Measurements from ENCODE around the gene PLPPR1. TPM values are rescaled to one million over a fixed set of nuclear protein-coding genes. Genes with fewer than 3 reads are reported as not detected.
"Not testable (repeated sequence)": the region's sequence is repeated elsewhere in the genome, so short reads cannot be mapped to it uniquely, and the experiment has no call there.

The PLPPR1 gene
- total RNA-seq, 4 donors from 2014 or later = 0.27 to 0.42 TPM; not detected in 2

GRCh38 chr9:101275769-101276250, 247.3 kb downstream of the PLPPR1 start:
- WGBS, 2 donors (ENCODE audit: low coverage in 1 of 2) = 73 to 74% methylated on average over 6 of the region's 6 CpGs
- Histone ChIP-seq H3K27me3 (peaks cover 16% of the 10 kb centered on the region), H3K27ac (no peak overlapping the region), H3K9me3 (peaks cover 0 to 10% (median 0%) of the 10 kb centered on the region in 3 donors), H3K36me3 (no peaks in the 10 kb centered on the region), H3K4me1 (no peaks in the 10 kb centered on the region), H3K4me3 (no peak overlapping the region)
- TF ChIP-seq EP300 (IDR thresholded peaks at IDR 0.05) (no peak), POLR2A (IDR thresholded peaks at IDR 0.05) (no peak), POLR2AphosphoS5 (IDR thresholded peaks at IDR 0.05) (no peak)
- TF ChIP-seq, protein P1, sequence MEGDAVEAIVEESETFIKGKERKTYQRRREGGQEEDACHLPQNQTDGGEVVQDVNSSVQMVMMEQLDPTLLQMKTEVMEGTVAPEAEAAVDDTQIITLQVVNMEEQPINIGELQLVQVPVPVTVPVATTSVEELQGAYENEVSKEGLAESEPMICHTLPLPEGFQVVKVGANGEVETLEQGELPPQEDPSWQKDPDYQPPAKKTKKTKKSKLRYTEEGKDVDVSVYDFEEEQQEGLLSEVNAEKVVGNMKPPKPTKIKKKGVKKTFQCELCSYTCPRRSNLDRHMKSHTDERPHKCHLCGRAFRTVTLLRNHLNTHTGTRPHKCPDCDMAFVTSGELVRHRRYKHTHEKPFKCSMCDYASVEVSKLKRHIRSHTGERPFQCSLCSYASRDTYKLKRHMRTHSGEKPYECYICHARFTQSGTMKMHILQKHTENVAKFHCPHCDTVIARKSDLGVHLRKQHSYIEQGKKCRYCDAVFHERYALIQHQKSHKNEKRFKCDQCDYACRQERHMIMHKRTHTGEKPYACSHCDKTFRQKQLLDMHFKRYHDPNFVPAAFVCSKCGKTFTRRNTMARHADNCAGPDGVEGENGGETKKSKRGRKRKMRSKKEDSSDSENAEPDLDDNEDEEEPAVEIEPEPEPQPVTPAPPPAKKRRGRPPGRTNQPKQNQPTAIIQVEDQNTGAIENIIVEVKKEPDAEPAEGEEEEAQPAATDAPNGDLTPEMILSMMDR (IDR thresholded peaks at IDR 0.05) = no peak
- no peak for ATAC-seq

DNA sequence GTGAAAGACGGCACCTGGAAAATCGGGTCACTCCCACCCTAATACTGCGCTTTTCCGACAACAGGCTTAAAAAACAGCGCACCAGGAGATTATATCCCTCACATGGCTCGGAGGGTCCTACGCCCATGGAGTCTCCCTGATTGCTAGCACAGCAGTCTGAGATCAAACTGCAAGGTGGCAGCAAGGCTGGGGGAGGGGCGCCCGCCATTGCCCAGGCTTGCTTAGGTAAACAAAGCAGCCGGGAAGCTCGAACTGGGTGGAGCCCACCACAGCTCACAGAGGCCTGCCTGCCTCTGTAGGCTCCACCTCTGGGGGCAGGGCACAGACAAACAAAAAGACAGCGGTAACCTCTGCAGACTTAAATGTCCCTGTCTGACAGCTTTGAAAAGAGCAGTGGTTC, 262.5 kb downstream of the PLPPR1 start:
- not testable (repeated sequence) for H3K4me1 ChIP-seq, ATAC-seq, H3K4me3 ChIP-seq, H3K27ac ChIP-seq, H3K27me3 ChIP-seq, H3K9me3 ChIP-seq, H3K36me3 ChIP-seq
- WGBS, 2 donors (ENCODE audit: low coverage in 1 of 2) = 94% methylated on average over 4 of the region's 12 CpGs; no CpG with 5 or more reads in 1 of the 2 donors

- Histone ChIP-seq H3K4me1 (no peaks in the 10 kb centered on the region), H3K27ac (no peak overlapping the region), H3K27me3 (no peaks in the 10 kb centered on the region), H3K36me3 (no peaks in the 10 kb centered on the region), H3K4me3 (no peak overlapping the region), H3K9me3 (no peaks in the 10 kb centered on the region)
- TF ChIP-seq, protein P1 (IDR thresholded peaks at IDR 0.05) = no peak
- TF ChIP-seq EP300 (IDR thresholded peaks at IDR 0.05) (no peak), POLR2AphosphoS5 (IDR thresholded peaks at IDR 0.05) (no peak), POLR2A (IDR thresholded peaks at IDR 0.05) (no peak)
- no peak for ATAC-seq
Observed at GRCh38 chr9:101299901-101300300, 271.4 kb downstream of the PLPPR1 start.

DNA sequence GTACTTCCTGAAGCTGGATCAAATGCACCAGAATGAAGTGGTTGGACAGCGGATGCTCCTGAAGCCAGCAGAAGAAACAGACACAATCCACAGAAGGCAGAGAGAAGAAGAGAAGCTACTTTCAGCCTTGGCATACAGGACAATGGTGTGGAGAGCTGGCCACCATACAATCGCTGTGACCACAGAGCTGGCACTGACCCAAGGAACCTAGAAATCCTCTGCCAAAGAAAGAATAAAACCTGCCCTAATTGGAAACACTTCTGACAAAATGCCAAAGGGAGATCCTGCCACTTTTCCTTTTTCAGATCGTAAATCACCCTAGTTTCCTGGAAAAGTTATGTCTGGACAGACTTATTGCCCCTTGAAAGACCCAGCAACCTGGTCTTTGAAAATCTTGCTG, 278.5 kb downstream of the PLPPR1 start:
- ATAC-seq = no peak

DNA sequence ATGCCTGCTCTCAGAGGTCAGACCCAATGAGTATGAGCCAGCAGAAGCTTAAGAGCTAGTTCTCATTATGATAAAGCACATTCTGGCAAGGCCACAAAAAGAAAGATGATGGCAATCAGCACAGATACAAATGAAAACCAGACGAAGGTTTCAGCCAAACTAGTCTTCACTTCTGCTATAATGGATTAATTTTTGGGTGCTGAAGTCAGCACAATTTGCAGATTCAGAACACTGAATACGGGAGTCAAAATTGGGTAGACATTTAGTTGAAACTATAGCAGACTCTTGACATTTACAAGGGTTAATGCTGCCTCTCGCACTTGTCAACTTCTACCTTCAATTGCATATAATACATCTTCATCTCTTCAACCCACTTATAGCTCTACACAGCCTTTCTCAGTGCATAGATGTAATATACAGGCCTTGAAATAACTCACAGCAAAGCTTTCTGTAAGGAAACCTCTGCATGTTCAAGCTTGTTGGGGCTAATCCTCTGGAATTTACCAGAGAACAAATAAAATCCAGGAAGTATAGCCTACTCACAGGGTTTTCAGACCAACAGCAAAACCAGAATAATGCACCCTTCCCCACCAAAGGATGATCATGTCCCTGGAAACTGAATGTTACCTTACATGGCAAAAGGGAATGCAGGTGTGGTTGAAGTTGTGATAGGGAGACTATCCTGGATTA, 279.1 kb downstream of the PLPPR1 start:
- Histone ChIP-seq H3K9me3 (no peaks in the 10 kb centered on the region), H3K4me1 (no peaks in the 10 kb centered on the region), H3K4me3 (no peak overlapping the region), H3K36me3 (no peaks in the 10 kb centered on the region), H3K27me3 (peaks cover 6% of the 10 kb centered on the region), H3K27ac (no peak overlapping the region)
- ATAC-seq = no peak
- 32 to 44% methylated on average over 3 of the region's 3 CpGs for WGBS, 2 donors (ENCODE audit: low coverage in 1 of 2)
- TF ChIP-seq POLR2AphosphoS5 (IDR thresholded peaks at IDR 0.05) (no peak), EP300 (IDR thresholded peaks at IDR 0.05) (no peak), POLR2A (IDR thresholded peaks at IDR 0.05) (no peak)

More for the DNA sequence above, 278.5 kb downstream of the PLPPR1 start:
- TF ChIP-seq POLR2AphosphoS5 (IDR thresholded peaks at IDR 0.05) (no peak), POLR2A (IDR thresholded peaks at IDR 0.05) (no peak), EP300 (IDR thresholded peaks at IDR 0.05) (no peak)
- TF ChIP-seq, protein P1 (IDR thresholded peaks at IDR 0.05) = no peak
- Histone ChIP-seq H3K36me3 (no peaks in the 10 kb centered on the region), H3K27ac (no peak overlapping the region), H3K9me3 (no peaks in the 10 kb centered on the region), H3K4me3 (no peak overlapping the region), H3K27me3 (peaks cover 6% of the 10 kb centered on the region), H3K4me1 (no peaks in the 10 kb centered on the region)
- 57% methylated on average over 1 of the region's 3 CpGs; no CpG with 5 or more reads in 1 of the 2 donors for WGBS, 2 donors (ENCODE audit: low coverage in 1 of 2)

DNA sequence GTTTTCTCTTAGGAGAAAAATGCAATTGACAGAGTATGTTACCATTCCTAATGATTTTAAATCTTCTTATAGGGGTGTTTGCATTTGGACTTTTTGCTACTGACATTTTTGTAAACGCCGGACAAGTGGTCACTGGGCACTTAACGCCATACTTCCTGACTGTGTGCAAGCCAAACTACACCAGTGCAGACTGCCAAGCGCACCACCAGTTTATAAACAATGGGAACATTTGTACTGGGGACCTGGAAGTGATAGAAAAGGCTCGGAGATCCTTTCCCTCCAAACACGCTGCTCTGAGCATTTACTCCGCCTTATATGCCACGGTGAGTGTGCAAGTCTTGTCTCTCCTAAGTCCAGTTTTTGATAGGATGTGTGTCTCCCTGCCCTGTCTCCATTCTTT, 280.6 kb downstream of the PLPPR1 start:
- Histone ChIP-seq H3K4me1 (no peaks in the 10 kb centered on the region), H3K9me3 (no peaks in the 10 kb centered on the region), H3K27me3 (peaks cover 6% of the 10 kb centered on the region), H3K36me3 (no peaks in the 10 kb centered on the region), H3K27ac (no peak overlapping the region), H3K4me3 (no peak overlapping the region)
- no peak for ATAC-seq
- TF ChIP-seq, protein P1 (IDR thresholded peaks at IDR 0.05) = no peak
- TF ChIP-seq POLR2A (IDR thresholded peaks at IDR 0.05) (no peak), POLR2AphosphoS5 (IDR thresholded peaks at IDR 0.05) (no peak), EP300 (IDR thresholded peaks at IDR 0.05) (no peak)
- WGBS, 2 donors (ENCODE audit: low coverage in 1 of 2) = 66 to 71% methylated on average over 6 to 8 of the region's 8 CpGs

All from gastroesophageal sphincter (tissue), 4 donors.